ENCODE data around the gene ST6GAL1. TPM values are rescaled to one million over a fixed set of nuclear protein-coding genes. Genes with fewer than 3 reads are reported as not detected.
A peak's percentile ranks its signal among the peaks of the same experiment; 100 is the strongest.

Gene ST6GAL1
- total RNA-seq, 6 experiments from 2014 or later = 389 to 574 (median 483) TPM

GRCh38 chr3:187069857-187070516, 139.7 kb downstream of the ST6GAL1 start:
- Histone ChIP-seq H3K27me3 (no peaks in the 10 kb centered on the region), H3K4me3 (no peak overlapping the region), H3K9me3 (no peaks in the 10 kb centered on the region), H3K27ac (no peak overlapping the region), H3K4me1 (peaks cover 0 to 16% (median 2%) of the 10 kb centered on the region in 4 donors), H3K36me3 (peaks cover 9 to 76% (median 37%) of the 10 kb centered on the region in 4 donors)
- WGBS (ENCODE audit: insufficient coverage, low coverage, low lambda C conversion rate, missing lambda C conversion rate) = 84% methylated on average over 5 of the region's 7 CpGs
- ATAC-seq (no peak), DNase-seq (no peak)
- intact Hi-C loops (cut with DNase I) = no loop called here
- TF ChIP-seq POLR2A (IDR thresholded peaks at IDR 0.05) = no peak
- no peak for TF ChIP-seq CTCF (IDR thresholded peaks at IDR 0.05)

GRCh38 chr3:187072102-187072501, 141.8 kb downstream of the ST6GAL1 start:
- Histone ChIP-seq H3K9me3 (no peaks in the 10 kb centered on the region), H3K27me3 (no peaks in the 10 kb centered on the region), H3K27ac (no peak overlapping the region), H3K4me1 (no peaks in the 10 kb centered on the region), H3K36me3 (peaks cover 14 to 86% (median 46%) of the 10 kb centered on the region in 4 donors), H3K4me3 (no peak overlapping the region)
- intact Hi-C loops (cut with DNase I) = no loop called here
- TF ChIP-seq POLR2A (IDR thresholded peaks at IDR 0.05) = no peak
- TF ChIP-seq CTCF (IDR thresholded peaks at IDR 0.05) = no peak
- ATAC-seq = no peak
- no peak for DNase-seq
- WGBS (ENCODE audit: insufficient coverage, low coverage, low lambda C conversion rate, missing lambda C conversion rate) = 93% methylated on average over 2 of the region's 3 CpGs

GRCh38 chr3:187072511-187072910, 142.2 kb downstream of the ST6GAL1 start:
- Histone ChIP-seq H3K9me3 (no peaks in the 10 kb centered on the region), H3K4me3 (no peak overlapping the region), H3K4me1 (no peaks in the 10 kb centered on the region), H3K27ac (no peak overlapping the region), H3K36me3 (peaks cover 14 to 88% (median 45%) of the 10 kb centered on the region in 4 donors), H3K27me3 (no peaks in the 10 kb centered on the region)
- TF ChIP-seq POLR2A (IDR thresholded peaks at IDR 0.05) = no peak
- TF ChIP-seq CTCF (IDR thresholded peaks at IDR 0.05) = no peak
- 53% methylated on average over 4 of the region's 5 CpGs for WGBS (ENCODE audit: insufficient coverage, low coverage, low lambda C conversion rate, missing lambda C conversion rate)
- DNase-seq (no peak), ATAC-seq (no peak)
- intact Hi-C loops (cut with DNase I) = no loop called here

- ATAC-seq (peak in 1 of 4 donors; percentile 4), DNase-seq (no peak)
- Histone ChIP-seq H3K27ac (no peak overlapping the region), H3K4me3 (no peak overlapping the region), H3K36me3 (peaks cover 14 to 92% (median 43%) of the 10 kb centered on the region in 4 donors), H3K9me3 (no peaks in the 10 kb centered on the region), H3K4me1 (no peaks in the 10 kb centered on the region), H3K27me3 (no peaks in the 10 kb centered on the region)
- intact Hi-C loops (cut with DNase I) = no loop called here
- TF ChIP-seq CTCF (IDR thresholded peaks at IDR 0.05) (no peak), POLR2A (IDR thresholded peaks at IDR 0.05) (no peak)
- WGBS (ENCODE audit: insufficient coverage, low coverage, low lambda C conversion rate, missing lambda C conversion rate) = 61% methylated on average over 5 of the region's 5 CpGs
Measured at GRCh38 chr3:187073581-187074098, 143.3 kb downstream of the ST6GAL1 start.
